ENCODE measurements around the gene ATP1A2.

Gene ATP1A2

GRCh38 chr1:160101717-160102522 is 13.6 kb upstream of the ATP1A2 start:
- Histone ChIP-seq H3K27me3 (ENCODE audit: control insufficient read depth, low read length) (no peaks in the 10 kb centered on the region), H3F3A (ENCODE audit: control insufficient read depth, insufficient read depth) (0 out of 2 replicates have a peak, but pooled peaks cover 4% of the 10 kb centered on the region), H3K4me1 (ENCODE audit: control insufficient read depth, low read length) (peaks cover 32% of the 10 kb centered on the region), H3K4me3 (ENCODE audit: low read length) (peak overlapping the region; percentile 61), H3K4me2 (ENCODE audit: low read length) (peak overlapping the region; percentile 73), H4K20me1 (ENCODE audit: control insufficient read depth, insufficient read depth, low read depth, low read length) (no peaks in the 10 kb centered on the region), H3K79me2 (ENCODE audit: control insufficient read depth, low read length) (peaks cover 14% of the 10 kb centered on the region), H3K9me3 (ENCODE audit: control insufficient read depth, insufficient read depth, low read length) (no peaks in the 10 kb centered on the region), H3K27ac (ENCODE audit: low read depth, low read length) (no peak overlapping the region), H3K9me2 (replicated peaks; ENCODE audit: control insufficient read depth, low read length) (no peaks in the 10 kb centered on the region), H3K36me3 (ENCODE audit: control insufficient read depth, low read length) (no peaks in the 10 kb centered on the region)
- TF ChIP-seq EZH2phosphoT487 (IDR thresholded peaks at IDR 0.05; ENCODE audit: borderline replicate concordance, low read length) (no peak), CTCF (IDR thresholded peaks at IDR 0.05; ENCODE audit: low read depth, low read length, poor library complexity, severe bottlenecking) (no peak)

GRCh38 chr1:160103658-160104408 is 11.7 kb upstream of the ATP1A2 start:
- H3K36me3 ChIP-seq (ENCODE audit: control insufficient read depth, low read length), result no peaks in the 10 kb centered on the region
- H4K20me1 ChIP-seq (ENCODE audit: control insufficient read depth, insufficient read depth, low read depth, low read length), result no peaks in the 10 kb centered on the region
- H3K9me2 ChIP-seq (replicated peaks; ENCODE audit: control insufficient read depth, low read length), result no peaks in the 10 kb centered on the region
- no peak overlapping the region for H3K27ac ChIP-seq (ENCODE audit: low read depth, low read length)
- H3K4me2 ChIP-seq (ENCODE audit: low read length), result no peak overlapping the region
- H3F3A ChIP-seq (ENCODE audit: control insufficient read depth, insufficient read depth), result 0 out of 2 replicates have a peak, but pooled peaks cover 4% of the 10 kb centered on the region
- no peak overlapping the region for H3K4me3 ChIP-seq (ENCODE audit: low read length)
- H3K27me3 ChIP-seq (ENCODE audit: control insufficient read depth, low read length), result no peaks in the 10 kb centered on the region
- no peaks in the 10 kb centered on the region for H3K79me2 ChIP-seq (ENCODE audit: control insufficient read depth, low read length)
- TF ChIP-seq EZH2phosphoT487 (IDR thresholded peaks at IDR 0.05; ENCODE audit: borderline replicate concordance, low read length), result no peak
- TF ChIP-seq CTCF (IDR thresholded peaks at IDR 0.05; ENCODE audit: low read depth, low read length, poor library complexity, severe bottlenecking), result no peak
- H3K4me1 ChIP-seq (ENCODE audit: control insufficient read depth, low read length), result peaks cover 23% of the 10 kb centered on the region
- H3K9me3 ChIP-seq (ENCODE audit: control insufficient read depth, insufficient read depth, low read length), result no peaks in the 10 kb centered on the region

GRCh38 chr1:160104486-160104885 is 11.1 kb upstream of the ATP1A2 start:
- H3K4me1 ChIP-seq (ENCODE audit: control insufficient read depth, low read length), result peaks cover 17% of the 10 kb centered on the region
- H3K36me3 ChIP-seq (ENCODE audit: control insufficient read depth, low read length), result no peaks in the 10 kb centered on the region
- H3K4me2 ChIP-seq (ENCODE audit: low read length), result no peak overlapping the region
- no peak overlapping the region for H3K4me3 ChIP-seq (ENCODE audit: low read length)
- H4K20me1 ChIP-seq (ENCODE audit: control insufficient read depth, insufficient read depth, low read depth, low read length), result no peaks in the 10 kb centered on the region
- H3F3A ChIP-seq (ENCODE audit: control insufficient read depth, insufficient read depth), result 0 out of 2 replicates have a peak, but pooled peaks cover 4% of the 10 kb centered on the region
- no peaks in the 10 kb centered on the region for H3K79me2 ChIP-seq (ENCODE audit: control insufficient read depth, low read length)
- H3K9me3 ChIP-seq (ENCODE audit: control insufficient read depth, insufficient read depth, low read length), result no peaks in the 10 kb centered on the region
- H3K27ac ChIP-seq (ENCODE audit: low read depth, low read length), result no peak overlapping the region
- H3K27me3 ChIP-seq (ENCODE audit: control insufficient read depth, low read length), result no peaks in the 10 kb centered on the region
- no peaks in the 10 kb centered on the region for H3K9me2 ChIP-seq (replicated peaks; ENCODE audit: control insufficient read depth, low read length)
- TF ChIP-seq CTCF (IDR thresholded peaks at IDR 0.05; ENCODE audit: low read depth, low read length, poor library complexity, severe bottlenecking) (no peak), EZH2phosphoT487 (IDR thresholded peaks at IDR 0.05; ENCODE audit: borderline replicate concordance, low read length) (no peak)
